Measurements from ENCODE around the gene ARVCF.

The ARVCF gene

GRCh38 chr22:20015971-20016733 lies 471 bp downstream of the ARVCF start:
- DNase-seq (ENCODE audit: low read depth): no peak

- no peak for DNase-seq (ENCODE audit: low read depth)
Measured at GRCh38 chr22:20015187-20015625, 1.4 kb downstream of the ARVCF start.

- DNase-seq (ENCODE audit: low read depth): no peak
Measured at GRCh38 chr22:20014526-20015186, 2.0 kb downstream of the ARVCF start.

- no peak for DNase-seq (ENCODE audit: low read depth)
Measured at GRCh38 chr22:20013382-20013871, 3.2 kb downstream of the ARVCF start.

GRCh38 chr22:20012741-20013331 lies 3.8 kb downstream of the ARVCF start:
- no peak for DNase-seq (ENCODE audit: low read depth)

GRCh38 chr22:20011993-20012740 lies 4.5 kb downstream of the ARVCF start:
- no peak for DNase-seq (ENCODE audit: low read depth)

GRCh38 chr22:20011123-20011992 lies 5.3 kb downstream of the ARVCF start:
- DNase-seq (ENCODE audit: low read depth): no peak

- DNase-seq (ENCODE audit: low read depth): no peak
Measured at GRCh38 chr22:20010307-20011122, 6.1 kb downstream of the ARVCF start.

GRCh38 chr22:20009582-20010306 lies 6.9 kb downstream of the ARVCF start:
- no peak for DNase-seq (ENCODE audit: low read depth)

GRCh38 chr22:20009018-20009491 lies 7.6 kb downstream of the ARVCF start:
- no peak for DNase-seq (ENCODE audit: low read depth)

- DNase-seq (ENCODE audit: low read depth): no peak
Measured at GRCh38 chr22:20008221-20008995, 8.2 kb downstream of the ARVCF start.

GRCh38 chr22:20004464-20004863 lies 12.2 kb downstream of the ARVCF start:
- no peak for DNase-seq (ENCODE audit: low read depth)

GRCh38 chr22:20003304-20003703 lies 13.3 kb downstream of the ARVCF start:
- no peak for DNase-seq (ENCODE audit: low read depth)

GRCh38 chr22:20002636-20003035 lies 14.0 kb downstream of the ARVCF start:
- DNase-seq (ENCODE audit: low read depth): no peak

- no peak for DNase-seq (ENCODE audit: low read depth)
Measured at GRCh38 chr22:20002128-20002527, 14.5 kb downstream of the ARVCF start.

- DNase-seq (ENCODE audit: low read depth): no peak
Measured at GRCh38 chr22:20001082-20001638, 15.5 kb downstream of the ARVCF start.

- no peak for DNase-seq (ENCODE audit: low read depth)
Measured at GRCh38 chr22:20000246-20001081, 16.2 kb downstream of the ARVCF start.

Data from activated T-cell treated with anti-CD3 and anti-CD28 coated beads for 24 hours (primary cell).